ENCODE measurements around the gene TROAP. TPM values are rescaled to one million over a fixed set of nuclear protein-coding genes. Genes with fewer than 3 reads are reported as not detected.

TROAP gene
- total and polyA plus RNA-seq, 9 of the 15 experiments (the other 6 are each of a cell fraction or from before 2014, with no cell fraction given) = 46.4 to 171 (median 59.8) TPM

DNA sequence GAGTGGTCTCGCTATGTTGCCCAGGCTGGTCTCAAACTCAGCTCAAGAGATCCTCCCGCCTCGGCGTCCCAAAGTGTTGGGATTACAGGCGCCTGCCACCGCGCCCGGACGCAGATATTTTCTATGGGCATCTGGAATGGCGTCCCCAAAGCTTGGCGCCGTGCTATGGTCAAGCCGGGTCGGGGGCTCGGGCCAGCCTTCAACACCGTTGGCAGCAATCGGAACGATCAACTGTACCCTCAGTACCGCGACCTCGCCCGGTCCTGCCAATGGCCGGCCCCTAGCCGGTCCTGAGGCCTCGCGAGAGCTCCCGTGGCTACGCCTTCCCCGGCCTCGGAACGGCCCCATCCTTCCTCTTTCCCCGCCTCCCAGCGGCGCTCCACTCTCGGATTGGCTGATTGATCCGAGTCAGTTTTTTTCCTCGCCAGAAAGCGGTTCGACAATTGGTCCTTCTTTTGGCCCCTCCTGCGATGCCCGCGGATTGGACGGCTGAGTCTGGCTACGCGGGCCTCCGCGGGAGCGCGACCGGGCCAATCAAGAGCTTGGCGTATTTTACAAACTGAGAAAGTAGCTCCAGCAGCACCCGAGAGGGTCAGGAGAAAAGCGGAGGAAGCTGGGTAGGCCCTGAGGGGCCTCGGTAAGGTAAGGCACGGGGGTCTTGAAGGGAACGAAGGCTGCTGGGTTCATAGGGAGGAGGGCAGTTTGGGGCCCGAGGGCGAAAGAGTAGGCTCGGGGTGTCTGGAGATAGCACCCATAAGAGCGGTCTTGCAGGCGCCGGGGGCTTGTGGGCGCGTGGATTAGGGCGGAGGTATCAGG, at the start of gene TROAP (continued):
- TF ChIP-seq ZNF3 (CRISPR knock-in tag; IDR thresholded peaks at IDR 0.05) (no peak), STAT5B (CRISPR knock-in tag; IDR thresholded peaks at IDR 0.05) (no peak), ZNF586 (CRISPR knock-in tag; conservative IDR thresholded peaks at IDR 0.05) (no peak), CREM (IDR thresholded peaks at IDR 0.05; ENCODE audit: low read depth) (peak; percentile 77), ZNF140 (CRISPR knock-in tag; IDR thresholded peaks at IDR 0.05) (no peak), BHLHE40 (IDR thresholded peaks at IDR 0.05; ENCODE audit: low read length) (no peak), ZNF699 (CRISPR knock-in tag; IDR thresholded peaks at IDR 0.05; ENCODE audit: insufficient replicate concordance) (no peak)
- TF ChIP-seq, protein P1, sequence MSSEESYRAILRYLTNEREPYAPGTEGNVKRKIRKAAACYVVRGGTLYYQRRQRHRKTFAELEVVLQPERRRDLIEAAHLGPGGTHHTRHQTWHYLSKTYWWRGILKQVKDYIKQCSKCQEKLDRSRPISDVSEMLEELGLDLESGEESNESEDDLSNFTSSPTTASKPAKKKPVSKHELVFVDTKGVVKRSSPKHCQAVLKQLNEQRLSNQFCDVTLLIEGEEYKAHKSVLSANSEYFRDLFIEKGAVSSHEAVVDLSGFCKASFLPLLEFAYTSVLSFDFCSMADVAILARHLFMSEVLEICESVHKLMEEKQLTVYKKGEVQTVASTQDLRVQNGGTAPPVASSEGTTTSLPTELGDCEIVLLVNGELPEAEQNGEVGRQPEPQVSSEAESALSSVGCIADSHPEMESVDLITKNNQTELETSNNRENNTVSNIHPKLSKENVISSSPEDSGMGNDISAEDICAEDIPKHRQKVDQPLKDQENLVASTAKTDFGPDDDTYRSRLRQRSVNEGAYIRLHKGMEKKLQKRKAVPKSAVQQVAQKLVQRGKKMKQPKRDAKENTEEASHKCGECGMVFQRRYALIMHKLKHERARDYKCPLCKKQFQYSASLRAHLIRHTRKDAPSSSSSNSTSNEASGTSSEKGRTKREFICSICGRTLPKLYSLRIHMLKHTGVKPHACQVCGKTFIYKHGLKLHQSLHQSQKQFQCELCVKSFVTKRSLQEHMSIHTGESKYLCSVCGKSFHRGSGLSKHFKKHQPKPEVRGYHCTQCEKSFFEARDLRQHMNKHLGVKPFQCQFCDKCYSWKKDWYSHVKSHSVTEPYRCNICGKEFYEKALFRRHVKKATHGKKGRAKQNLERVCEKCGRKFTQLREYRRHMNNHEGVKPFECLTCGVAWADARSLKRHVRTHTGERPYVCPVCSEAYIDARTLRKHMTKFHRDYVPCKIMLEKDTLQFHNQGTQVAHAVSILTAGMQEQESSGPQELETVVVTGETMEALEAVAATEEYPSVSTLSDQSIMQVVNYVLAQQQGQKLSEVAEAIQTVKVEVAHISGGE (CRISPR knock-in tag; IDR thresholded peaks at IDR 0.05) = no peak
- TF ChIP-seq, protein P2, sequence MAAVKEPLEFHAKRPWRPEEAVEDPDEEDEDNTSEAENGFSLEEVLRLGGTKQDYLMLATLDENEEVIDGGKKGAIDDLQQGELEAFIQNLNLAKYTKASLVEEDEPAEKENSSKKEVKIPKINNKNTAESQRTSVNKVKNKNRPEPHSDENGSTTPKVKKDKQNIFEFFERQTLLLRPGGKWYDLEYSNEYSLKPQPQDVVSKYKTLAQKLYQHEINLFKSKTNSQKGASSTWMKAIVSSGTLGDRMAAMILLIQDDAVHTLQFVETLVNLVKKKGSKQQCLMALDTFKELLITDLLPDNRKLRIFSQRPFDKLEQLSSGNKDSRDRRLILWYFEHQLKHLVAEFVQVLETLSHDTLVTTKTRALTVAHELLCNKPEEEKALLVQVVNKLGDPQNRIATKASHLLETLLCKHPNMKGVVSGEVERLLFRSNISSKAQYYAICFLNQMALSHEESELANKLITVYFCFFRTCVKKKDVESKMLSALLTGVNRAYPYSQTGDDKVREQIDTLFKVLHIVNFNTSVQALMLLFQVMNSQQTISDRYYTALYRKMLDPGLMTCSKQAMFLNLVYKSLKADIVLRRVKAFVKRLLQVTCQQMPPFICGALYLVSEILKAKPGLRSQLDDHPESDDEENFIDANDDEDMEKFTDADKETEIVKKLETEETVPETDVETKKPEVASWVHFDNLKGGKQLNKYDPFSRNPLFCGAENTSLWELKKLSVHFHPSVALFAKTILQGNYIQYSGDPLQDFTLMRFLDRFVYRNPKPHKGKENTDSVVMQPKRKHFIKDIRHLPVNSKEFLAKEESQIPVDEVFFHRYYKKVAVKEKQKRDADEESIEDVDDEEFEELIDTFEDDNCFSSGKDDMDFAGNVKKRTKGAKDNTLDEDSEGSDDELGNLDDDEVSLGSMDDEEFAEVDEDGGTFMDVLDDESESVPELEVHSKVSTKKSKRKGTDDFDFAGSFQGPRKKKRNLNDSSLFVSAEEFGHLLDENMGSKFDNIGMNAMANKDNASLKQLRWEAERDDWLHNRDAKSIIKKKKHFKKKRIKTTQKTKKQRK (IDR thresholded peaks at IDR 0.05; ENCODE audit: borderline replicate concordance, low read depth, low read length) = no peak; the same call in 1 of the 2 replicates
- TF ChIP-seq, protein P3, sequence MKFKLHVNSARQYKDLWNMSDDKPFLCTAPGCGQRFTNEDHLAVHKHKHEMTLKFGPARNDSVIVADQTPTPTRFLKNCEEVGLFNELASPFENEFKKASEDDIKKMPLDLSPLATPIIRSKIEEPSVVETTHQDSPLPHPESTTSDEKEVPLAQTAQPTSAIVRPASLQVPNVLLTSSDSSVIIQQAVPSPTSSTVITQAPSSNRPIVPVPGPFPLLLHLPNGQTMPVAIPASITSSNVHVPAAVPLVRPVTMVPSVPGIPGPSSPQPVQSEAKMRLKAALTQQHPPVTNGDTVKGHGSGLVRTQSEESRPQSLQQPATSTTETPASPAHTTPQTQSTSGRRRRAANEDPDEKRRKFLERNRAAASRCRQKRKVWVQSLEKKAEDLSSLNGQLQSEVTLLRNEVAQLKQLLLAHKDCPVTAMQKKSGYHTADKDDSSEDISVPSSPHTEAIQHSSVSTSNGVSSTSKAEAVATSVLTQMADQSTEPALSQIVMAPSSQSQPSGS (CRISPR knock-in tag; IDR thresholded peaks at IDR 0.05) = no peak
- TF ChIP-seq, protein P4, sequence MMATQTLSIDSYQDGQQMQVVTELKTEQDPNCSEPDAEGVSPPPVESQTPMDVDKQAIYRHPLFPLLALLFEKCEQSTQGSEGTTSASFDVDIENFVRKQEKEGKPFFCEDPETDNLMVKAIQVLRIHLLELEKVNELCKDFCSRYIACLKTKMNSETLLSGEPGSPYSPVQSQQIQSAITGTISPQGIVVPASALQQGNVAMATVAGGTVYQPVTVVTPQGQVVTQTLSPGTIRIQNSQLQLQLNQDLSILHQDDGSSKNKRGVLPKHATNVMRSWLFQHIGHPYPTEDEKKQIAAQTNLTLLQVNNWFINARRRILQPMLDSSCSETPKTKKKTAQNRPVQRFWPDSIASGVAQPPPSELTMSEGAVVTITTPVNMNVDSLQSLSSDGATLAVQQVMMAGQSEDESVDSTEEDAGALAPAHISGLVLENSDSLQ (IDR thresholded peaks at IDR 0.05) = peak; percentile 86
- TF ChIP-seq, protein P5, sequence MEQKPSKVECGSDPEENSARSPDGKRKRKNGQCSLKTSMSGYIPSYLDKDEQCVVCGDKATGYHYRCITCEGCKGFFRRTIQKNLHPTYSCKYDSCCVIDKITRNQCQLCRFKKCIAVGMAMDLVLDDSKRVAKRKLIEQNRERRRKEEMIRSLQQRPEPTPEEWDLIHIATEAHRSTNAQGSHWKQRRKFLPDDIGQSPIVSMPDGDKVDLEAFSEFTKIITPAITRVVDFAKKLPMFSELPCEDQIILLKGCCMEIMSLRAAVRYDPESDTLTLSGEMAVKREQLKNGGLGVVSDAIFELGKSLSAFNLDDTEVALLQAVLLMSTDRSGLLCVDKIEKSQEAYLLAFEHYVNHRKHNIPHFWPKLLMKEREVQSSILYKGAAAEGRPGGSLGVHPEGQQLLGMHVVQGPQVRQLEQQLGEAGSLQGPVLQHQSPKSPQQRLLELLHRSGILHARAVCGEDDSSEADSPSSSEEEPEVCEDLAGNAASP (IDR thresholded peaks at IDR 0.05) = no peak
- TF ChIP-seq, protein P6, sequence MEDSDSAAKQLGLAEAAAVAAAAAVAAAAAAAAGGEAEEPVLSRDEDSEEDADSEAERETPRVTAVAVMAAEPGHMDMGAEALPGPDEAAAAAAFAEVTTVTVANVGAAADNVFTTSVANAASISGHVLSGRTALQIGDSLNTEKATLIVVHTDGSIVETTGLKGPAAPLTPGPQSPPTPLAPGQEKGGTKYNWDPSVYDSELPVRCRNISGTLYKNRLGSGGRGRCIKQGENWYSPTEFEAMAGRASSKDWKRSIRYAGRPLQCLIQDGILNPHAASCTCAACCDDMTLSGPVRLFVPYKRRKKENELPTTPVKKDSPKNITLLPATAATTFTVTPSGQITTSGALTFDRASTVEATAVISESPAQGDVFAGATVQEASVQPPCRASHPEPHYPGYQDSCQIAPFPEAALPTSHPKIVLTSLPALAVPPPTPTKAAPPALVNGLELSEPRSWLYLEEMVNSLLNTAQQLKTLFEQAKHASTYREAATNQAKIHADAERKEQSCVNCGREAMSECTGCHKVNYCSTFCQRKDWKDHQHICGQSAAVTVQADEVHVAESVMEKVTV (CRISPR knock-in tag; IDR thresholded peaks at IDR 0.05) = 0 out of 2 replicates have a peak, but pooled peaks have one; percentile 2

All from K562 (cell line).